Activated naive CD8-positive, alpha-beta T cell (primary cell): ENCODE measurements around the gene NFE2L2.
A peak's percentile ranks its signal among the peaks of the same experiment; 100 is the strongest.
"Not testable (repeated sequence)": the region's sequence is repeated elsewhere in the genome, so short reads cannot be mapped to it uniquely, and the experiment has no call there.

Source experiments
- H3K27ac Mint-ChIP-seq: one replicate; pipeline ENCODE4 v1.8.0; 2021; ENCODE audit warnings: mixed read lengths
- H3K27me3 Mint-ChIP-seq: one replicate; pipeline ENCODE4 v1.8.0; 2021; ENCODE audit warnings: mixed read lengths
- H3K36me3 Mint-ChIP-seq: one replicate; pipeline ENCODE4 v1.8.0; 2021; ENCODE audit warnings: mixed read lengths
- H3K4me1 Mint-ChIP-seq: one replicate; pipeline ENCODE4 v1.8.0; 2021; ENCODE audit warnings: low read depth, mixed read lengths
- H3K4me3 Mint-ChIP-seq: one replicate; pipeline ENCODE4 v1.8.0; 2021; ENCODE audit warnings: mild to moderate bottlenecking, mixed read lengths
- H3K9me3 Mint-ChIP-seq: one replicate; pipeline ENCODE4 v1.8.0; 2021; ENCODE audit warnings: low read depth, mixed read lengths

NFE2L2 gene

DNA sequence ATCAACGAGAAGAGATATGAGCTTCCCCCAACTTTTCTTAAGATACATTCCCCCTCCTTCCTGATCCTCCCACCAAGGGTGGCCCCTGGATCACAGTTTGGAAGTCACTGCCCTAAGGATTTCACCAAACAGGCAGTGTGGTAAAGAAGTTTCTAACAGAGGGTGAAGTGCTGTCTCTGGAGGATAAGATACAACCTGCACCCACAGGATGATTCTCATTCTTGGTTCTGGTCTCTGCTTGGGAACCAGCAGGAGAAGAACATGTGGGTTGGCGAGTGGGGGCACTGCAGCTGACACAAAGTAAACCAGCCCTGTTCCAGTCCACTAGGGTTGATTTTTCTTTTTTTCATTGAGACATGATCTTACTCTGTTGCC is 9.3 kb downstream of the NFE2L2 start:
- Mint-ChIP-seq H3K9me3 (no peaks in the 10 kb centered on the region), H3K36me3 (peaks cover 16% of the 10 kb centered on the region), H3K27me3 (no peaks in the 10 kb centered on the region), H3K4me1 (peaks cover 92% of the 10 kb centered on the region), H3K4me3 (peak overlapping the region; percentile 5), H3K27ac (no peak overlapping the region)

DNA sequence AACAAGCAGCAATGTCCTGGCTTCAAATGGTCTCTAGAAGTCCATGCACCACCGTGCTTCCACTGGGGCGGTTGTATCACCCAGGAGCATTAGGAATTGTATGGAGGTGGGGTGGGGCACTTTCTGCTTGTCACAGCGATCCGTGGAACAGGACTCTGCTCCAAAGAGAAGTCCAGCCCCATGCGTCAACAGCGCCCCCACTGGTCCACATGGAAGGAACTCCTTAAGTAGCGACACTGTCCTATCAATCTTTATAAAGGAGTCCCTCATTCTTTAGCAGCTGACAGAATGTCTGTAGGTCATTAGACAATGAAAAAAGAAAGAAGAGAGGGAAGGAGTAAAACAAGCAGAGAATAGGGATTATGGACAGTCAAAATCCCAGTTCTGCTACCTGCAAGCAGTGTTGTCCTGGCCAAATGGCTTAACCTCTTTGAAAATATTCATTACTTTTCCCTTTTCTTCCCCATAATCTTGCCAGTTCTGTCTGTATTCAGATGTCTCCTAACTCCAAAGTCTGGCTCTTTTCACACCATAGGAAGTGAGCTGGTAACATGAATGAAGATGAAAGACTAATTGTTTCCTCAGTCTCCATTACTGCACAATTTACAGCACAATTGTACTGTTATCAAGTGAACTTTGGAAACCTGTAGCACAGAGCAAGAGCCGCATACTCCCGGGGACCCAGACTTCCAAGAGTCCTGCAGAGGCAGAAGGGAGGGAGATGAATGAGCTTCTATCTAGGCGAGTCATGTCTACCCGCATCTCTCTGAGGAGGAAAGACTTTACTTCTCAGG is 9.9 kb downstream of the NFE2L2 start:
- peaks cover 93% of the 10 kb centered on the region for H3K4me1 Mint-ChIP-seq
- H3K27me3 Mint-ChIP-seq = no peaks in the 10 kb centered on the region
- H3K27ac Mint-ChIP-seq = peak overlapping the region; percentile 77
- H3K9me3 Mint-ChIP-seq = no peaks in the 10 kb centered on the region
- peak overlapping the region; percentile 50 for H3K4me3 Mint-ChIP-seq
- peaks cover 18% of the 10 kb centered on the region for H3K36me3 Mint-ChIP-seq

DNA sequence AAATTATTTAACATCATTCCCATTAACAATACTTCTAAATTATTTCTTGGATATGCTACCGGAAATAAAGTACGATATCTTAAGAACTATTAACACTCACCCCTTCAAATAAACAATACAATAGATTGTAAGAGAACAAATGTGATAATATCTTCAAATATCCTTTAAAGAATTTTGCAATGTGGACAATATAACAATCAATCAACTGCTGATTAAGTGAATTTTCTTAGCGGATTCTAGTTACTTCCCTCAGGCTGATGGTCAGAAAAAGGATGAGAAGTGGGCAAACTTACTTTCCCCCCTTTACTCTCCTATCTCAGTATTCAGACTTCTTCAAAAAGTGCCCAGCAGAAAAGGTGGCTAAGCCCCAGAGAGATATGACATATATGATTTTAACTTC is 10.8 kb downstream of the NFE2L2 start:
- H3K9me3 Mint-ChIP-seq = no peaks in the 10 kb centered on the region
- no peak overlapping the region for H3K27ac Mint-ChIP-seq
- H3K27me3 Mint-ChIP-seq = no peaks in the 10 kb centered on the region
- H3K4me1 Mint-ChIP-seq = peaks cover 88% of the 10 kb centered on the region
- H3K4me3 Mint-ChIP-seq = peak overlapping the region; percentile 9
- peaks cover 18% of the 10 kb centered on the region for H3K36me3 Mint-ChIP-seq

DNA sequence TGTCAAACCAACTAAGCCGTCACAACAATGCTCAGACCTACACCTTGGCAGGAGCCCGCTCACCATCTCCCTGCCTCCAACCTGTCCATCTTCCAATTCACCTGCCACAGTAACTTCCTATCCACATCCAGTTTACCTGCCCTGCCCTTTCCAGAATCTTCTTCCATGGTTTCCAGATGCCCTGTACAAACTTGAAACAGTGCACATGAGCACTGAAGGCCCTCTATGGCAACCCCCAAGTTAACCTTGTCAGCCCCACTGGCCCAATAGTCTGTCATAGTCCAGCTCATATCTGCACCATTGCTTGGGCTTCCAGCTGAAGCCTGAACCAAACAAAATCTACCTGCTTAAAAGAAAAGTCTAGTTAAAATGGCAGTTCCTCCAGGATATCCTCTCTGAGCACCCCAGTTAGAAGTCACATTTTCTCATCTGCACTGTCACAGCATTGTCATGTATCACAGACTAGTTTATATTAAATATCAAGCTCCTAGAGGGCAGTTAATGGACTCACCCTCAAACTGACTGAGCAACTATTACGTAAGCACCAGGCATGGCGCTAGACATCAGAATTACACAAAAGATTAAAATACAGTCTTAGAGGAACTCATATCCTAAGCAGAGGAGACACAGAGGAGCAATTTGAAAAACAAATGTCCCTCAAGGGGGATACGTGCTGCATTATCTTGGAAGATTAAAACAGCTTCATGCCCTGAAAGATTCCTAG is 11.6 kb downstream of the NFE2L2 start:
- Mint-ChIP-seq H3K9me3 (no peaks in the 10 kb centered on the region), H3K27ac (peak overlapping the region; percentile 89), H3K27me3 (no peaks in the 10 kb centered on the region), H3K4me1 (peaks cover 86% of the 10 kb centered on the region), H3K36me3 (peaks cover 14% of the 10 kb centered on the region), H3K4me3 (peak overlapping the region; percentile 51)

DNA sequence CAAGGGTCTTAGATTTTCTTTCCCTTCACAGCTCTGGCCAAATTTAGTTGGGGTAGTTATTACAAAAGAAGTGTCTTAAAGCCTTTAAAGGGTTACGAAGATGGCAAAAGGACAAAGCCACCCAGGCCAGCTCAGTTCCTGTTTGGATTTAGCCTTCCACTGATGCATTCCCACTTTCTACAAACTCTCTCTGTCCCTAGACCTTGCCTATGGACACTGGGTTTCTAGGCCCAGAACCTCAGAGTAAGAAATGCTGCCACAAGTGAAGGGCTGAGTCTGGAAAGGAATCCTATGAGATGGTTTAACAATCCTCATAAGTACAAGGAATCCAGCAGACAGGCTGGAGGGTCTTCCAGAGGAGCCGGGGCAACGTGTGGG is 13.4 kb downstream of the NFE2L2 start:
- Mint-ChIP-seq H3K36me3 (peaks cover 13% of the 10 kb centered on the region), H3K4me3 (peak overlapping the region; percentile 42), H3K27ac (peak overlapping the region; percentile 89), H3K4me1 (peaks cover 83% of the 10 kb centered on the region), H3K27me3 (no peaks in the 10 kb centered on the region), H3K9me3 (no peaks in the 10 kb centered on the region)

GRCh38 chr2:177250461-177250860 is 14.1 kb downstream of the NFE2L2 start:
- Mint-ChIP-seq H3K27ac (peak overlapping the region; percentile 64), H3K27me3 (no peaks in the 10 kb centered on the region), H3K9me3 (no peaks in the 10 kb centered on the region), H3K4me3 (no peak overlapping the region), H3K4me1 (peaks cover 82% of the 10 kb centered on the region), H3K36me3 (peaks cover 13% of the 10 kb centered on the region)

DNA sequence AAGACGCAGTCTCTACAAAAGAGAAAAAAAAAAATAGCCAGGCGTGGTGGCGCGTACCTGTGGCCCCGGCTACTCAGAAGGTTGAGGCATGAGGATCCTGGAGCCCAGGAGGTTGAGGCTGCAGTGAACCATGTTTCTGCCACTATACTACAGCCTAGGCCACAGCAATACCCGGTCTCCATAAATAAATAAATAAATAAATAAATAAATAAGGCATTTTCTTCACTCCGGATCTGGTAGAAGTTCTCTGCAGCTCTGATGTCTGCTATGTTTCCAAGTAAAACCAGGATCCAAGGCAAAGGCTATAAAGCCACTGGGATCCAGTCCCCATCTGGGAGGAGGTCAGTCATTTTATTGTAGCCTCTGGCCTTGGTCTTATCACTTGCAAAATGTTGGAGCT is 15.5 kb downstream of the NFE2L2 start:
- Mint-ChIP-seq H3K27me3 (no peaks in the 10 kb centered on the region), H3K4me3 (no peak overlapping the region), H3K27ac (peak overlapping the region; percentile 54), H3K36me3 (peaks cover 11% of the 10 kb centered on the region), H3K9me3 (no peaks in the 10 kb centered on the region), H3K4me1 (peaks cover 81% of the 10 kb centered on the region)

- Mint-ChIP-seq H3K27ac (peak overlapping the region; percentile 41), H3K36me3 (peaks cover 6% of the 10 kb centered on the region), H3K4me1 (peaks cover 80% of the 10 kb centered on the region), H3K4me3 (no peak overlapping the region), H3K9me3 (no peaks in the 10 kb centered on the region), H3K27me3 (no peaks in the 10 kb centered on the region)
These were observed 16.7 kb downstream of the NFE2L2 start for GRCh38 chr2:177247693-177248262.

DNA sequence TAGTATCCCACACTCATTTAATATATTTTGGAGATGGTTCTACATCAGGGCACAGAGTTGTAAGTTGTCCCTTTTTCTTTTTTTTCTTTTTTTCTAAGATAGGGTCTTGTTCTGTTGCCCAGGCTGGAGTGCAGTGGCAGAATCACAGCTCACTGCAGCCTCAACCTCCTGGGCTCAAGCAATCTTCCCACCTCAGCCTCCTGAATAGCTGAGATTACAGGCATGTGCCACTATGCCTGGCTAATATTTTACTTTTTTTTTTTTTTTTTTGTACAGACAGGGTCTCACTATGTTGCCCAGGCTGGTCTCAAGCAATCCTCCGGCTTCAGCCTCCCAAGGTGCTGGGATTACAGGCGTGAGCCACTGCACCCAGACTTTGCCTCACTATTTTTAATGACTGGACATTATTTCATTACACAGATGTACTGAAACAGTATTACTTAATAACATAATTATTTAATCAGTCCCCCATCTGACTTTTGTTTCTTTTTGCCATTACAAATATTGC is 17.9 kb downstream of the NFE2L2 start:
- not testable (repeated sequence) for H3K9me3 Mint-ChIP-seq, H3K4me3 Mint-ChIP-seq, H3K27me3 Mint-ChIP-seq, H3K36me3 Mint-ChIP-seq
- Mint-ChIP-seq H3K4me1 (peaks cover 83% of the 10 kb centered on the region), H3K27ac (peak overlapping the region; percentile 61)

GRCh38 chr2:177246000-177246399 is 18.5 kb downstream of the NFE2L2 start:
- H3K4me3 Mint-ChIP-seq = no peak overlapping the region
- H3K36me3 Mint-ChIP-seq = peaks cover 7% of the 10 kb centered on the region
- H3K9me3 Mint-ChIP-seq = no peaks in the 10 kb centered on the region
- H3K4me1 Mint-ChIP-seq = peaks cover 83% of the 10 kb centered on the region
- H3K27me3 Mint-ChIP-seq = no peaks in the 10 kb centered on the region
- peak overlapping the region; percentile 58 for H3K27ac Mint-ChIP-seq

DNA sequence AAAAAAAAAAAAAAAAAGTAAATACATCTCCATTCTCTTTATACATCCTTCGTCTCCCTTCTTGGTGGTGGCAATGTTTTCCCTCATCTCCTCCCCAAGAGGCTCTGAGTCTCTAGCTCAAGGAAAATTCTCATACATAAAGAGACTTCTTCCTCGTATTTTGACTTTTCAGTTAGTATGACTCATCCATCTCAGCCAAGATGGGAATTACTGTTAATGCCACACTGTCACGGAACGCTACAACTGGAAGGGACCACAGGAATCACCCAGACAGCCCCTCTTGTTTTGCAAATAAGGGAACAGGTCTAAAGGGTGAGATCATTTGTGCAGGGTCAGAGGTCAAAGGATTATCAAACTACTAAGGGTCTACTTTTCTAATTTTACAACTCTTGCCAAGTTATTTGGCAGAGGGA is 19.5 kb downstream of the NFE2L2 start:
- Mint-ChIP-seq H3K4me1 (peaks cover 83% of the 10 kb centered on the region), H3K9me3 (no peaks in the 10 kb centered on the region), H3K27ac (peak overlapping the region; percentile 71), H3K27me3 (no peaks in the 10 kb centered on the region), H3K4me3 (peak overlapping the region; percentile 31), H3K36me3 (peaks cover 7% of the 10 kb centered on the region)

DNA sequence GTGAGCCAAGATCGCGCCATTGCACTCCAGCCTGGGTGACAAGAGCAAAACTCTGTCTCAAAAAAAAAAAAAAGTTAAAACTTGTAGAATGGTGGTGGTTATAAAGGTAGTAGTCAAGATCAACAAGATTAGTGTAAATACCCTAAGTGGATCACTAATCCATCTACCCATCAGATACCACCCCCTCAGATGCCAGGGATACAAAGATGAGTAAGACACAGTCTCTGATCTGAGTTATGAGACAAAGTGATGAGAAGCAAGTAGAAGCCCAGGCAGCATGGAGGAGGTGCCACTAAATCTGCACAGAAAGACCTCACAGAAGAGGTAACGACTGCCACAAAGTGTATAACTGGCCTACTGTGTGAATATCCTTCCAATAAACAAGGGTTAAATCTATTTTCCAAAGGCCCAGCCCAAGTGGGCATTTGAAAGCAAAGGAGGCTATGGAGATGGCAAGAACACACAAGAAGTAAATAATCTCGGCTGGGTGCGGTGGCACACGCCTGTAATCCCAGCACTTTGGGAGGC is 20.2 kb downstream of the NFE2L2 start:
- Mint-ChIP-seq H3K27ac (peak overlapping the region; percentile 83), H3K4me3 (peak overlapping the region; percentile 25), H3K36me3 (peaks cover 8% of the 10 kb centered on the region), H3K9me3 (no peaks in the 10 kb centered on the region), H3K27me3 (no peaks in the 10 kb centered on the region), H3K4me1 (peaks cover 86% of the 10 kb centered on the region)

- peaks cover 88% of the 10 kb centered on the region for H3K4me1 Mint-ChIP-seq
- no peaks in the 10 kb centered on the region for H3K27me3 Mint-ChIP-seq
- peak overlapping the region; percentile 48 for H3K4me3 Mint-ChIP-seq
- H3K27ac Mint-ChIP-seq = peak overlapping the region; percentile 82
- peaks cover 8% of the 10 kb centered on the region for H3K36me3 Mint-ChIP-seq
- H3K9me3 Mint-ChIP-seq = no peaks in the 10 kb centered on the region
These were observed 21.1 kb downstream of the NFE2L2 start for GRCh38 chr2:177243476-177243875.

GRCh38 chr2:177243073-177243472 is 21.5 kb downstream of the NFE2L2 start:
- H3K4me3 Mint-ChIP-seq = peak overlapping the region; percentile 48
- H3K27ac Mint-ChIP-seq = peak overlapping the region; percentile 82
- no peaks in the 10 kb centered on the region for H3K9me3 Mint-ChIP-seq
- peaks cover 90% of the 10 kb centered on the region for H3K4me1 Mint-ChIP-seq
- H3K27me3 Mint-ChIP-seq = no peaks in the 10 kb centered on the region
- H3K36me3 Mint-ChIP-seq = peaks cover 8% of the 10 kb centered on the region
